NCI-H2227 (cell line): ENCODE data around the gene LTO1.
A peak's percentile ranks its signal among the peaks of the same experiment; 100 is the strongest.

Experiments used
- DNase-seq: peaks from one replicate; lab custom pipeline; 2025; ENCODE audit not compliant: unreplicated experiment; lab: John Stamatoyannopoulos, UW

LTO1 gene, protein sequence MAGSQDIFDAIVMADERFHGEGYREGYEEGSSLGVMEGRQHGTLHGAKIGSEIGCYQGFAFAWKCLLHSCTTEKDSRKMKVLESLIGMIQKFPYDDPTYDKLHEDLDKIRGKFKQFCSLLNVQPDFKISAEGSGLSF

DNA sequence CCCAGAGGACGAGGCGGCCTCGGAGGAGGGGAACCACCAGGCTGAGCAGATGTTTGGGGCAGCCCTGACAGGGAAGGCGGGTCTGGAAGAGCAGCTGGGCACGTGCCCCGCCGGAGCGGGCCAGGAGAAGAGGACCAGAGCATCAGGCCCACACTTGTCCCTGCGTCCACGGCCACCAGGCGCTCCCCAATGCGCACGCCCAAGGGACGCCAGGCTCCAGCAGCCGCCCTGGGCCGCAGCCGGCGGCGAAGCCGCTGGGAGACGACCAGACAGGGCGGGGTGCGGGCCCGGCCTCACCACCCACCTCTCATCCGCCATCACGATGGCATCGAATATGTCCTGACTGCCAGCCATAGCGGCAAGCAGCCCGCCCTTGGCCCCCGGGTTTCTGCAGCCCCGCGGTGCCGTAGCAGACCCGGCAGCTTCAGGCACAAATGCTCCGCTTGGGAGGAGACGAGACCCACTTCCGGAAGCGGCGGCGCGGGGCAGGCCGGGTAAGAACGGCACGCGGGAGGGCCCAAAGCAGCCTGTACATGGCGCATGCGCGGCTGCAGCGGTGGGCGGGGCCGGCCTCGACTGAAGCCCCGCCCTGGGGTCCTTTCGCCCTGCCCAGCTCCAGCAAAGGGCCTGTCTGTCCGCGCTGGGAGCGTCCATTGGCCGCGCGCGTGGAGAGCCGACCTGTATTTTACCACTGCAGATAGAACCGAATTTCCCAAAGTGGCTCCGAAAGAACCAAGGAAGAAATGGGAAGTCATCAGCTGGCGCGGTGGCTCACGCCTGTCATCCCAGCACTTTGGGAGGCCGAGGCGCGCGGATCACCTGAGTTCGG lies at the start of gene LTO1:
TSS of gene LTO1 (minus strand) at position 468 of the 829 bp plus-strand sequence. CDS start at position 354, 114 bp downstream.
- peak; percentile 97 for DNase-seq

DNA sequence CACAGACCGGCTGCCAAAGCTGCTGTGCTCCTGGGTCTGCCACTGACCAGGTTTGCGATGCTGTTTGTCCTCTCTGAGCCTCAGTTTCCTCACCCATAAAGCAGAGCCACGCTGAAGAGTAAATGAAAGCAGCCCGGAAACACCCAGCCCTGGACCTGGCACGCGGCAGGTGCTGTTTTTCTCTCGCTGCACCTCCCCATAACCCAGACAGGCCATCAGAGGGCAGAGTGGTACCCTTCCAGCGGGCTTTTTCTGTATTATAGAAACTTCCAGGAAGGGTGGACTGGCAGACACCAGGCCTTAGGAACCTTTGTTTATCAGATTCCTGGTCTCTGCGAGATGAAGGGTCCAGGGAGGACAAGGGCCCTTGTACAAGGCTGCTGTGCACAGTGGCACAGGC lies 46.6 kb upstream of the LTO1 start:
- DNase-seq, result no peak

DNA sequence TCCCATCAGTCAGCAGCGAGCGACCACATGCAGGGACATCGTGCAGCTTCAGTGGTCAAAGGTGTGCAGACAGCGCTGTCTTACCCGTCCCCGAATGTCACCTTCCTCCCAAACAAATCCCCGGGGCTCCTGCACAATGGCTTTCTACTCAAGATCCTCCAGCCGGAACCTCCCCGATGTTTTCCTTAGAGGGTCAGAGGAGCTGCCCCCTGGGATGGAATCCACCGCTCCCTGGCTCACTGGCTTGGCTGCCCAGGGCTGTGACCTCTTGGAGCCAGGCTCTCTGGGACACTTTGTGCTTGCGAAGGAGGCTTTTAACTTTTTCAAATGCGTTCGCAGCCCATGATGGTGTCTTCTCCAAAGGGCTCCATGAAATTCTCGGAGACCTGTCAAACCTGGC lies 46.0 kb upstream of the LTO1 start:
- no peak for DNase-seq

DNA sequence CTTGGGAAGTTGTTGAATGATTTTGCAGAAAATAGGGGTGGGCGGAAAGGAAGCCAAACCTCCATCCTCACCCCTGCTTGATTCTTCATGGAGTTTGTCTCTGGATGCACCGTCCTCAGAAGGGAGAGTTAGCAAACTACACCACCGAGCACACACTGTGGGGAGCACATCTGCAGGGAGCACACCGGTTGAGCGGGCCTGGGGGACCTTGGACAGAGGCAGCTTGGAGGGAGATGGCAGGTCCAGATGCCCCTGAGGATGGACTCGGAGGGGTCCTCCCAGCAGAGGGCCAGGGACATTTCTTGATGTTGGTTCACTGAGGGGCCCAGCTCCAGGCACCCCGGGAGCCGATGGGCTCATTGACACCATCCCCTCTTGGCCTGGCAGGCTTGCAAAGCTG lies 43.8 kb upstream of the LTO1 start:
- no peak for DNase-seq

DNA sequence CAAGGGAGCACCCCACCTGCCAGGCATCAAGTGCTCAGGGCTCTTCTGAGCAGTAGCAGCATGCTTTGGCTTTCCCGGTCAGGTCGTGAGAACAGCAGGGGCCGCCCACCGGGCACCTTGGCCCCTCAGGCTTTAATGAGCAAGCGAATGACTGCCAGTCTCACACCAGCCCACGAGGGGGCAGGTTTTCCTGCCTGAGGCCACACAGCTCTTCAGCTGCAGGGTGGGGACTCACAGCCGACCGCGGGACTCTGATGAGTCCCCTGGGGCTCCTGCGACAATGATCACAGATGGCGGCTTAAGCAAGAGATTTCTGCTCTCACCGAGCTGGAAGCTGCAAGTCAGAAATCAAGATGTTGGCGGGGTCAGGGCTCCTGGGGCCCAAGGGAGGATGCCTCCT lies 43.0 kb upstream of the LTO1 start:
- peak; percentile 67 for DNase-seq

DNA sequence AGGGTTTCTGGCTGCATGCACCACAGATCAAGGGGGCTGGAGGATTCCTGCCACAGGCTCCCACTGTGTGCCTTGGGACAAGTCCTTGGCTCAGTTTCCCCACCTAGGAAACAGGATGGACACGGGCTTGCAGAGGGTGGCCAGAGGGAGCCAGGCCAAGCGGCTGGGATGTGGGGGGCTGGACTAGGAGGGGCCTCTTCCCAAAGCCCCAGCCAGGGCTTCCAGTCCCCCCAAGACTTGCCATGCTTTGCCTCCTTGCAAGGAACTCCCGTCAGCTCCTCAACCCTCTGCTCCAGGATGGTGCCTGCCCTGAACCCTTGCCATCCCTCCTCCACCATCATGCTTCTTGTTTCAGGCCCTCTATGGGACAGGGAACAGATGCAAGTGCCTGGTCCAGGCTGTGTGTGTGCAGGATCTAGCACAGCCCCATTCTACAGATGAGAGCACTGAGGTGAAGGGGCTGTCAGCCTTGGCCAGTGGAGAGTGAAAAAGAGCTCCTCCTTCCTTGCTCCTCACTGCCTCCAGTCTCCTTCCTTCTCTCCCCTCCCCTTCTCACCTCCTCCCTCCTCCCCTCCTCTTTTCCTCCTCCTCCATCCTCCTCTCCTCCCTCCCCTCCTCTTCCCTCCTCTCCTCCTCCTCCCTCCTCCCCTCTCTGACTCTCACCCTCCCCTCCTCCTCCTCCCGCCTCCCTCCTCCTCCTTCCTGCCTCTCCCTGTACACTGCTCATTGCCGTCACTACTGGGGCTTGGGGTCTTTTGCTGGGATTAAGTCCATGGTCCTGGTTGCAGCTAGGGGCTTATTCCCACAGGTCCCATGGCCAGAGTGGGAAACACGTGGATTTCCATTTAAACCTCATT lies 42.0 kb upstream of the LTO1 start:
- no peak for DNase-seq

DNA sequence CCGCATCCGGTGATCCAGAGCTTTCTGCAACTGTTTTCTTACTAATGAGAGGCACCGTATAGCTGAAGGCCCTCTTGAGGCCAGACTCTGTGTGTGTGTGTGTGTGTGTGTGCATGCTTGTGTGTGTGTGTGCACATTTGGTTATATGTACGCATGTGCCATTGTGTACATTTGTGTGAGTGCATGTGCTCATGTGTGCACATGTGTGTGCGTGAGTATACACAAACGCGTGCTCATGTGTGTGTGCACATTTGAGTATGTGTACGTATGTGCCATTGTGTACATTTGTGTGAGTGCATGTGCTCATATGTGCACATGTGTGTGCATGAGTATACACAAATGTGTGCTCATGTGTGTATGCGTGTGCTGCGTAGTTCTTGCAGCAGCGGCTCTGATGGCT lies 40.9 kb upstream of the LTO1 start:
- no peak for DNase-seq

DNA sequence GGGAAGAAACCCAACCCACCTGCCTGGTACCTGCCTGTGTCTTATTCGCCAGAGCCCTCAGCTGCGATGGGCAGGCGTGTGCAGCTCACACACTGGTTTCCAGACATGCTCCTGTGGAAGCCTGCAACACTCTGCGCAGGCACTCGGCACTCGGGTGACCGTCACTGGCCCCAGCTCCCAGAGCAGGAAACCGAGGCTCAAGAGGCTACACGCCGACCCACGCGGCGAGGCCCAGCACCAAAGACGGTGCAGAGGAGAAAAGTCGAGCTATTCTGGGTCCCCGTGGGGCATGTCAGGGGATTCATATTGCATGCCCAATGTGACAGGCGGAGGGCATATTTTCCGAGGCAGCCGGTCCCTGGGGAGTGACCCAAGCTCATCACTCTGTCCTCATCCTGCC lies 40.3 kb upstream of the LTO1 start:
- no peak for DNase-seq

DNA sequence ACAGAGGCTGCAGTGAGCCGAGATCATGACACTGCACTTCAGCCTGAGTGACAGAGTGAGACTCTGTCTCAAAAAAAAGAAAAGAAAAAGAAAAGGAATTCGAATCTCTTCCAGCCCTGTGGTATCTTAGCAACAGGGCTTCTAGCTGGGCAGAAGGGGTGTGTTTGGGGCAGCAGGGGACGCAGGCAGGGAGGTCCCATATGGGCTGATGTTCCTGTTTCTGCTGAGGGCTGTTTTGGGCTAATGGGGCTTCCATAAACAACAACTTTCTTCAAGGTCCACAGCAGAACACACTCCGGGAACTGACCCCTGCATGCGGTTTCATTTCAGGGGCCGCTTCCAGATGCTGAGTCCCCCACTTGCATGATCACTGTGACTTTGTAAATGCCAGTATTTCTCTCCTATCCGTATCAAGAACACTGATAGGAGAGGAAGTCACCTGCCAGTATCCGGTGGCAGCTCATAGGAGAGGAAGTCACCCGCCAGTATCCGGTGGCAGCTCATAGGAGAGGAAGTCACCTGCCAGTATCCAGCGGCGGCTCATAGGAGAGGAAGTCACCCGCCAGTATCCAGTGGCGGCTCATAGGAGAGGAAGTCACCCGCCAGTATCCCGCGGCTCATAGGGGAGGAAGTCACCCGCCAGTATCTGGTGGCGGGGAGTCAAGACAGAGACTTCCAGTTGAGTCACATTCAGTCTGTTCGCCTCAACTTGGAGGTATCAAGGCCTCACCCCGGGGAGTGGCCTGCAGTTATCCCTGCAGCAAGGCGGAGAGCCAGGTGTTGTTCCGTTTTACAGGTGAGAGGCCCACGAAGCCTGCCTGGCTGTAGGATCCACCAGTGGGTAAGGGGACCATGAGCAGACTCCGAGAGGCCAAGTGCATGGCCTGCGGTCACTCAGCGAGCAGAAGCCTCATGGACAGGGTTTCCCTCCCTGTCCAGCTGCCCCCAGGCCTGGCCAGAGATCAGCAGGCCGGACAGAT lies 37.0 kb upstream of the LTO1 start:
- DNase-seq, result no peak

DNA sequence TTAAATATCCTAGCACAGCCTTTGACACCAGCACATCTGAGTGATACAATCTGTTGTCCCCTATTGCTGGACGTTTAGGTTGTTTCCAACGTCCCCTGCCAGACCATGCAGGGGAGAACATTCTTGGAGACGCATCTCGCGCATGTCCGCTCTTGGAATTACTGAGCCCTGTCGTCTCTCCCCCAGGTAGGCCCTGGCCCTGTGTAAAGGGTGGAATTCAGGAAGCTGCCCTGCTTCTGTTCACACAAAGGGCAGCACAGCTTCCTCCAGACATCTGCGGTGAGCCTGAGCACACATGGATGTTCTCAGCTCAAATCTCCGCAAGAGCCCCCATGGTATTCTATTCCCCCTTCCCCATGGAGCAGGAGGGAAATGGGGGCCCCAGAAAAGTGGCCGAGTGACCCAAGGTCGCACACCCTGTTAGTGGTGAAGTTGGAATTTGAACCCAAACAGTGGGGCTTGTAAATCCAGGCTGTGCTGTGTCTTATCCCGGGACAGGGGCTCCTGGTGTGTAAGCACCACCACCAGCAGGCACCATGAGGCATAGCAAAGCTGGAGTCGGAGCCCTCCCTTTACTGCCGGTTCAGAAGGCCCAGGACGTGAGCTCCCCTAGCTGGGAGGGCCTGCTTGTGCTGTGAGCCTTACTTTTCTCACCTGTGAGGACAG lies 33.7 kb upstream of the LTO1 start:
- DNase-seq, result no peak

DNA sequence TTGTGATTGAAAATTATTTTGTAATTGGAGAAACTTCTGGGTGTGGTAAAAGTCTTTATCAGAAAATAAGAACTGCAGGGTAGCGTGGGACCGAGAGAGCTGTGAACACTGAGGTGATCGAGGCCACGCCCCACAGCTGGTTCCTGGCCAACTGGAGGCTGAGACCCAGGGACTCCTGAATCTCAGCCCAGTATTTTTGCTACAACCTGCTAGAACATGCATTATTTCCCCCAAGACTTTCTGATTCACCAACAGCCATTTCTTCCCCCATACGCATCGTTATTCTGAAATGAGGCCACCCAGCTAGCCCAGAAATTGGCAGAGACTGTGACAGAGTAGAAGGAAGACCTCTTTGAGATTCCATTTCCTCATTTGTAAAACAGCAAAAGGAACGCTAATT lies 32.0 kb upstream of the LTO1 start:
- no peak for DNase-seq

DNA sequence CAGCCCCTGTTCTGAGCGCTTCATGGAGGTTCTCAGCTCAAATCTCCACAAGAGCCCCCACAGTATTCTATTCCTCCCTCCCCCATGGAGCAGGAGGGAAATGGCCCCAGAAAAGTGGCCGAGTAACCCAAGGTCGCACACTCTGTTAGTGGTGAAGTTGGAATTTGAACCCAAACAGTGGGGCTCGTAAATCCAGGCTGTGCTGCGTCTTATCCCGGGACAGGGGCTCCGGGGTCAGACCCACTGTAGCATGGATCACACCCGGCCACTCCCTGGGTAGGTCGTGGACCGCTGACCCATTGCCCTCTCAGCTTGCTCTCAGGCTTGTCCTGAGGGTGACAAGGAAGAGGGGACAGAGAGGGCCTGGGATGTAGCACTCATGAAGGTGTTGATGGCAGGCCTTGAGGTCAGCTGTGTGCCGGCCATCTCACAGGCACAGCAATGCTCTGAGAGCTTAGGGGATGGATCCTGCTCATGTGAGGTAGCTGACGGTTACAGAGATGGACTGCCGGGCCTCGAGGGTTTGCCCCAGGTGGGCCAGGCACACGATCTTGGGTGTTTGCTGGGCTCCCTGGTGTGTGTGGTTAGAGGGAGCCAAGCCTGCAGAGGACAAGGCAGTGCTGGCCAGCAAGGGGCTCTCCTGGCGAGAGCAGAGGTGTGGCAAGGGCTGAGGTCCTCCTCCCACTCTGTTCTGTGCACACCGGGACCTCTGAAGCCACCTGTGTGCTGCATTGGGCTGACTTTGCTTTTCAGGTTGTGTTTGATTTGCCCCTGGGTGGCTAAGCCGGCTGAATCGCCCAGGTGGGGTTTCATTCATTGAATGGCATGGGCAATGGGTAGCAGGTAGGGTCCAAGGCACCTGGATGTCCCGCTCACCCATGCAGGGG lies 31.0 kb upstream of the LTO1 start:
- DNase-seq, result no peak

DNA sequence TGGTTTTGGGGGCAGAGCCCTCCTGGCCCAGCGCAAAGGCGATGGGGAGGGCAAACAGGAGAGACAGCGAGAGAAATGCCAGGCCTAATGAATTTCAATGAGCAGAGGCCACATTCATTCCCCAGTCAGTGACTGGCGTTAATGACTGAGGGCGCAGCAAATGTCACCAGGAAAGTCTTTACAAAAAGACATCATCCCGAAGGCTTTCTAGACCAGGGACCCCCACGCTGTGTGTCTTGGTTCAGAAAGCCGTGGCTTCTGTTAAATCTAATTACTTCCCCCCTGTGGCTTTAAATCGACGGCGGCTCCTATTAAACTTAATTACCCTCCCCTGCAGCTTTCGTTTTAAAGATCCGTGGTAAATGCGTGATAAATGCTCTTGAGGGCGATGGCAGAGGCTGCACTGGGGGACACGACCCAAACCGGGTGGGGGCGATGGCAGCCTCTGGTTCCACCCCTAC lies 30.2 kb upstream of the LTO1 start:
- DNase-seq, result peak; percentile 81

DNA sequence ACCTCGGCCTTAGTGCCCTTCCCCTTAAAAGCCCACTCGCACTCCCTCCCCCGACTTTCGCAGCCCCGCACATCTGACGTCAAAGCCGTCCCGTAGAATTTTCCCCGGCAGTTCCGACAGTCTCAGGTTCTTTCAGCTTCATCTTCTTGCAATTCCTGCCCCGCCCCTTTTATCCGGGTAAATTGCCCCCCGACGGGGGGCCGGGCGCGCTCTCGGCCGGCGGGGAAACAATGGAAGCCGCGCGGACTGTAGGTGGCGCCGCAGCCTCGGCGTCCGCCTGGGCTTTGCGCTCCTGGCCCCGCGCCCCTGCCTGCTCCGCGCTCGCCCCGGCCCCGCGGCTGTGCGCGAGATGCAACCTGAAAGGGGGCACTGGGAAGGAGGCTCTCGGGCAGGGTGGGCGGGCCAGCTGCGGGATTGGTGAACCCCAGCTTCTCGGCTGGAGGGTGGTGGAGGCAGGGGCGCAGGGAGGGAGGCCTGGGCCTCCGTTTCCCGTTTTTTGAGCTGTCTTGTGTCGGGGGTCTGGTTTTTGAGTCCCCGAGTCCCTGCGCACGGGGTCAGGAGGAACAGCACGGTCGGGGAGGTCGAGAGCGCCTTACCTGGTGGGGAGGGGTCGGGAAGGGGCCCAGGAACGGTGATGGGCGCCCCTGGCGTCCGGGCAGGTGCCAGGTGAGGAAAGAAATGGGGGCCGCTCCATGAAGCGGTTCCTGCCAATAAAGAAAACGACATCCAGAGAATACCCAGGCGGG lies 29.5 kb upstream of the LTO1 start:
- peak; percentile 90 for DNase-seq

DNA sequence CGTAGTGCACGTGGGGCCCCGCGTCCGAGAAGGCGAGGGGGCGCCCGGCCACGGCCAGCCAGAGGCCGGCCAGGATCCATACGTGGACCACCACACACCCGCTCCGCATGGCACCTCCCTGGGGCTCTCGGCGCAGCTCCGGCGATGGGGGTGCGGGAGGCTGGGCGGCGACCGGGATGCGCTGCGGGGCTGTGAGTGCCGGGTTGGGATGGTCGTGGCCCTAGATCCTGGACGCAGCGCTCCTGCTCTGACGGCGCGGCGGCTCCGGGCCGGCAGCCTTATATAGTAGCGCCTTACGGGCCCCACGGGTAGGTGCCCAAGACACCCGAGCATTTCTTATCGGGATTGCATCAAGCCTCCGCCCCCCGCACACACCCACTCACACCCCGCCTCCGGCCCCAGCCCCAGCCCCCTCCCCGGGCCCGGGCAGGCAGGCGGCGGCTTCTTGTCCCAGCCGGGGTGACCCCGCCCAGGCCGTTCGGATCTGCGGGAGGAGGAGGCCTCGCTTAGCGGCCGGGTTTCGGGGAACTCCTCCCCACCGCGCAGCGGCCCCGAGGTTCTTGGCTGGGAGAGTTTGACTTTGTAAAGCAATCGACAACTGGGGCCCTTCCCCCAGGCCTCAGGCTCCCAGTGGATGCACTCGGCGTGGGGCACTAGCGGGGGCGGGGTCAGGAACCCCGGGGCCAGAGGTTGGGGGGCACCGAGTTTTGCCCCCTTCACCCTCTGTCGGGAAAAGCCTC lies 28.8 kb upstream of the LTO1 start, which contains the start of gene FGF19:
TSS of gene FGF19 (minus strand) at position 255 of the 740 bp plus-strand sequence. CDS start at position 109, 146 bp downstream.
- DNase-seq, result peak; percentile 44

DNA sequence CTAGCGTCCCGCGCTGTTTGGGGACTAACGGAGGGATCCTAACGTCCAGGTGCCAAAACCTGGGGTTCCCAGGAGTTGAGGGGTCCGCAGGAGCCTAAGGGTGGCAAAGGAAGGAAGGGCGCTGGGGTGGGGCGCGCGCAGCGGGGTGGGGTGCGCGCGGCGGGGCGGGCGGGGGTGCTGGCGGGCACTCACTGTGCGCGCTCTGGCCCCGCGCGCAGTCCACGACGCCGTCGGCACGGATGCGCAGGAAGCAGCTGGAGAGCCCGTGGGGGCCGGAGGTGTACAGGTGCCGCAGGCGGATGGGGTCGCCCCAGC lies 28.3 kb upstream of the LTO1 start:
- DNase-seq, result no peak

DNA sequence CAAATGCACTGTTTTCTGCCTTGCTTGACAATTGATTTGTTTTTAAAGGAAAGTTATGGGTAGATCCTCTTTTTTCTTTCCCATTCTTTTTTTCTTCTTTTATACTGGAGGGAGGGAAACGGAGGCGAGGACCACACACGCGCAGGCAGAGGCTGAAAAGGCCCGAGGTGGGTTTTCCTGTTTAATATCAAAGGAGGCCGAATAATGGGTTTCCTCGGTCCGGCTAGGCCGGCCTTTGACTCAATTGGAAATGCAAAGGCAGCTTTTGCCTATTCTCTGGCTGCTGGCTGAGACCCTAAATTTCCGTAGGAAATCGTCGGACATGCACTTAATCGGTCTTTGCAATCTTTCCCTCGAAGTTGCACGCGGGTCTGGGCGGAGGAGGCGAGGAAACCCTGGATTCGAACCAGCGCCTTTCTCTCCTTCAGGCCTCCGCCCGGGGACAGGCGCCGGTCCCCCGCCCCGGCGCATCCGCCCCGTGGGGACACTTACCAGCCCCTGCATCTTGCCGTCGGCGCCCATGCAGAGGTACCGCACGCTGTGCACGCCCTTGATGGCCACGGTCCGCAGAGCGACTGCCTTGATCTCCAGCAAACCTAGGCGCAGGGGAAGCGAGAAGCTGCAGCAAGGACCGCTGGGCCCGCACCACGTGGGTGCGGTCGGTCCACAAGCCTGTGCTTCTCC lies 27.8 kb upstream of the LTO1 start:
- no peak for DNase-seq
